GM12865 (cell line): ENCODE results near the gene C1QTNF8.

Source experiments
- DNase-seq: peaks from one replicate; pipeline ENCODE4 v3.0.0; 2010; ENCODE audit warnings: low read depth
- H3K4me3 ChIP-seq: 2 replicates; pipeline ENCODE4 v1.5.1; 2011; ENCODE audit warnings: mild to moderate bottlenecking, low read depth, low read length, control low read depth
- TF ChIP-seq, protein P1 (sequence below): IDR thresholded peaks from 2 replicates; pipeline ENCODE4 v1.5.1; 2011; ENCODE audit warnings: low read length, control low read depth, low read depth, inconsistent platforms; ENCODE audit not compliant: insufficient read depth; ENCODE audit errors: missing control alignments

Gene C1QTNF8

DNA sequence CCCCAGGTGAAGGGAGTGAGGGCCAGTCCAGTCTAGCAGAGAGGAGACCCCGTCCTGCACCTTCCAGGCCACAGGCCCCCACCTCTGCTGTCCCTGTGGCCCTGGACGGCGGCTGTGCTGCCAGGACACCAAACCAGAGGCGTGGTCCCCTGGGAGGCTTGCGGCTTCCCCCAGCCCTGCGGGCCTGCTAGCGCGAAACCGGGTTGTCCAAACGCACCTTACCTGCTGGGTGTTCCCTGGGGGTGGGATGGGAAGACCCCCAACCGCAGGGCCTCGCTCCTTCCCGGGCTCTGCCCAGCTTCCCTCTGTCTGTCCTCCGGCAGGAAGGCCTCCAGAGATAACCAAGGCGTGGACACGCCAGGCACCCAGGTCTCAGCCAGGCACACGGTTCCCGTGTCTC lies 37.2 kb upstream of the C1QTNF8 start:
- H3K4me3 ChIP-seq, result no peak overlapping the region
- no peak for DNase-seq
- TF ChIP-seq, protein P1, sequence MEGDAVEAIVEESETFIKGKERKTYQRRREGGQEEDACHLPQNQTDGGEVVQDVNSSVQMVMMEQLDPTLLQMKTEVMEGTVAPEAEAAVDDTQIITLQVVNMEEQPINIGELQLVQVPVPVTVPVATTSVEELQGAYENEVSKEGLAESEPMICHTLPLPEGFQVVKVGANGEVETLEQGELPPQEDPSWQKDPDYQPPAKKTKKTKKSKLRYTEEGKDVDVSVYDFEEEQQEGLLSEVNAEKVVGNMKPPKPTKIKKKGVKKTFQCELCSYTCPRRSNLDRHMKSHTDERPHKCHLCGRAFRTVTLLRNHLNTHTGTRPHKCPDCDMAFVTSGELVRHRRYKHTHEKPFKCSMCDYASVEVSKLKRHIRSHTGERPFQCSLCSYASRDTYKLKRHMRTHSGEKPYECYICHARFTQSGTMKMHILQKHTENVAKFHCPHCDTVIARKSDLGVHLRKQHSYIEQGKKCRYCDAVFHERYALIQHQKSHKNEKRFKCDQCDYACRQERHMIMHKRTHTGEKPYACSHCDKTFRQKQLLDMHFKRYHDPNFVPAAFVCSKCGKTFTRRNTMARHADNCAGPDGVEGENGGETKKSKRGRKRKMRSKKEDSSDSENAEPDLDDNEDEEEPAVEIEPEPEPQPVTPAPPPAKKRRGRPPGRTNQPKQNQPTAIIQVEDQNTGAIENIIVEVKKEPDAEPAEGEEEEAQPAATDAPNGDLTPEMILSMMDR, result no peak

DNA sequence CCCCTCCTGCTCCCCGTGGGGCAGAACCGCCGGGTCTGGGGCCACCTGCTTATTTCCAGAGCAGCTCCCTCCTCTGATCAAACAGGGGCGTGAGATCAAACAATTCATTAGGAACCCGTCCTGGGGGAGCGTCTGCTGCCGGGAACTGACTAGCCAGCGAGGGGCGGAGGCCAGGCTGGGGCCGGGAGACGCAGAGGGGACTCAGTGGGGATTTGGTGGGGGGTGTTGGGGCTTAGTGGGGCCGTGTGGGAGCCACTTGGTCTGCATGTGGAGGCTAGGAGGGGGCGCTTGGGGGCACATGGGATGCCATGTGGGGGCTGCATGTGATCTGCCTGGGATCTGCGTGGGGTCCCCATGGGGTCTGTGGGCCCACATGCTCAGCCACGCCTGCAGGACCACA lies 36.4 kb upstream of the C1QTNF8 start:
- DNase-seq, result no peak
- no peak overlapping the region for H3K4me3 ChIP-seq
- TF ChIP-seq, protein P1, result no peak

DNA sequence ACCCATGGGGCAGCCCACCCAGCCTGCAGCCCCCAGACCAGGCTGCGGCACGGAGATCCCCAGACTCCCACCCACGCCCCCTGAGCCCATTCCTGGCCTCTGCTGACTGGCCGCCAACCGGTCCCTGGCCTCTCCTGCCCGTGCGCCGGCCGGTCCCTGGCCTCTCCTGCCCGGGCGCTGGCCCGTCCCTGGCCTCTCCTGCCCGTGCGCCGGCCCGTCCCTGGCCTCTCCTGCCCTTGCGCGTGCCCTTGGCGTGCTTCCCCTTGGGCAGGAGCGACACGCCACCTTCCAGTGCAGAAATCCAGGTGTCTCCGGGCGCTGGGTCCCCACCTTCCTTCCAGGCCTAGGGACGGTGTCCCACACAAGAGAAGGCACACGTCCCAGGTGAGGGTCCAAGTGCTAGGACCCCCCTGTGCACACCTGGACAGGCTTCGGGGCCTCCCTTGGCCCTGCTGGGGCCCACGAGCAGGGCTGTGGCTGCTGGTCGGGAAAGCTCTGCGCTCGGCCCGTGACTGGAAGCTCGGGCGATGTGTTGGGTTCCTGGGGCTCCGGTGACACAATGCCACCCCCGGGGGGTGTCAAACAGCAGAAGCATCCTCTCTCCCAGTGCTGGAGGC lies 35.4 kb upstream of the C1QTNF8 start:
- no peak for DNase-seq
- TF ChIP-seq, protein P1, result no peak
- no peak overlapping the region for H3K4me3 ChIP-seq

DNA sequence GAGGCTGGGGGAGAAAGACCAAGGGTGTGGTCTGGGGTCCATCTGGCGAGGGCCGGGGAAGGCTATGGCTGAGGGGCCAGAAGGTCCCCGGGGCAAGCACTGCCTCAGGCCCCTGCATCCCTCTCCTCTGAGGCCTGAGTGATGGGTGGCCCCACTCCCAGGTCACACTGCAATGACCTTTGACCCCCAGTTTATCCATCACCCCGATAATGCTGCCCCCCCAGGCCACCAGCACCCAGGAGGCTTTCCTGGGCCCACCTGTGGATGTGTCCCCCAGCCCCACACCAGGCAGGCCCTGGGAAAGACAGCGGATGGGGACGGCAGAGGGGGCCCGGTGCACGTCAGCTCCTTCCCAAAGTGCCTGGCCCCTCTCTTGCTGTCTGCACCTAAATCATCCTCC lies 34.3 kb upstream of the C1QTNF8 start:
- no peak overlapping the region for H3K4me3 ChIP-seq
- TF ChIP-seq, protein P1, result no peak

DNA sequence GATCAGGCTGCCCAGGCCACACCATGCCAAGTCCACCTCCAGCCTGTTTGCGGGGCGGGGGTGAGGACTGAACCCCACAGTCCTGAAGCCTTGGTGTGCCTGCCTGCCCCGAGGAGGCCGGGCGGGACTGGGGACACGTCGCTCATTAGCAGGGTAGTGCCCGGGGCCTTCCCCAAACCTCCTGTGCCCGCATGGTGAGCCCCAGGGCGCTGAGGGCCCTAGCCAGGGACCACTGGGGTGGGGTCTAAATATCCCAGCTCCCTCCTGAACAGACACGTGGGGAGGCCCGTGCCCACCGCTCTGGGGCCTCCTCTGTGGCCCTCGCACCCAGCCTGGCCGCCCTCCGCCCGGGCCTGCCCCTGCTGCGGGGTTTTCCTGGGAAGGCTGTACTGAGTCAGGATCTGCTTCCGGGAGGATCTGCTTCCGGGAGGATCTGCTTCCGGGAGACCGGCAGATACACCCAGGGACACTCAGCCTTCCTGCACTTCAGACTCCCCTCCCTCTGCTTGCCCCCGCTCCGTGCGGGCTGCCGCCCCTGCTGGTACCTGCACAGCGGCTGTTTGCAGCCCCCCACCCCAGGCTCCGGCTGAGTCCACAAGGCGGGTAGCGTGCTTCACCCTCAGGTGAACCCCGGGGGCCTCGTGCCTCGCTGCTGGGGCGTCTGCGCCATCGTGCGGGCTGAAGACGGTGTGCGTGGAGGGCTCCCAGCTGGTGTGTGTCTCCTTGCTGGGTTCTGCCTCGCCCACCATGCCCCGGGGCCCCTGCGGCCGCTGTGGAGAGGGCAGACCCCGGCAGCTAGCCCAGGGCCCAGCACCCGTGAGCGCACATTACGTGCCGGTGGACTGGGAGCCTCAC lies 33.3 kb upstream of the C1QTNF8 start:
- DNase-seq, result no peak
- no peak overlapping the region for H3K4me3 ChIP-seq
- TF ChIP-seq, protein P1, result no peak

More for the DNA sequence above, 34.3 kb upstream of the C1QTNF8 start:
- no peak for DNase-seq

DNA sequence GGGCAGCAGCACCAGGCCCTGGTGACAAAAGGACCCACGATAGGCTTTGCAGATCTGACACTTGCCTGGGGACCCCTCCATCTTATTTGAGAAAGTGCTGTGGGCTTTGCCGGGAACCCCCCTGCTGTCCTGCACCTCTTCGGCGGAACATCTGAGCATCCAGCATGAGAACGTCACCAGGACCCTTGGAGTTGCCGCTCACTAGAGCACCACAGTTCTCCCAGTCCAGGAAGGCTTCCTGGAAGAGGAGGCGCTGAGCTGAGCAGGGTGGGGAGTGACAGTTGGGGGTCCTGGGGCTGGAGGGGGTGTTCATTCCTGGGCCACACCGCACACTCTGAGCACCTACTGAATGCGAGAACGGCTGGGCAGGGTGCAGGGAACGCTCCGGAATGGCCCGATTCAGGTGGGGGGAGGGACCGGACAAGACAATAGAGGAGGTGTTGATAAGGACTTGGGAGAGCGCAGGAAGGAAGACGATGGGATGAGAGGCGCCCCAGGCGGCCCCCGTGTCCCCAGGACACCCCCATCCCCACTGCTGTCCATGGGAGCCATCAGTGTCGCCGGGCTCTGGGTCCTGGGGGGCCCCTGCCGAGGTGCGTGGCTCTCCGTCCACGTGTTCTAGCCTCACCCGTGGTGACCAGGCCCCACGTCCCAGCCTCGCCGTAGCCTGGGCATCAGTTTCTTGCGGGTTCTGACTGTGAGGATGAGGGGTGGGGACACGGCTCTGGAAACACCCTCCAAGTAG lies 32.1 kb upstream of the C1QTNF8 start:
- no peak for DNase-seq
- no peak overlapping the region for H3K4me3 ChIP-seq
- TF ChIP-seq, protein P1, result no peak
